Measurements from ENCODE around the gene PLD1.

Gene PLD1

DNA sequence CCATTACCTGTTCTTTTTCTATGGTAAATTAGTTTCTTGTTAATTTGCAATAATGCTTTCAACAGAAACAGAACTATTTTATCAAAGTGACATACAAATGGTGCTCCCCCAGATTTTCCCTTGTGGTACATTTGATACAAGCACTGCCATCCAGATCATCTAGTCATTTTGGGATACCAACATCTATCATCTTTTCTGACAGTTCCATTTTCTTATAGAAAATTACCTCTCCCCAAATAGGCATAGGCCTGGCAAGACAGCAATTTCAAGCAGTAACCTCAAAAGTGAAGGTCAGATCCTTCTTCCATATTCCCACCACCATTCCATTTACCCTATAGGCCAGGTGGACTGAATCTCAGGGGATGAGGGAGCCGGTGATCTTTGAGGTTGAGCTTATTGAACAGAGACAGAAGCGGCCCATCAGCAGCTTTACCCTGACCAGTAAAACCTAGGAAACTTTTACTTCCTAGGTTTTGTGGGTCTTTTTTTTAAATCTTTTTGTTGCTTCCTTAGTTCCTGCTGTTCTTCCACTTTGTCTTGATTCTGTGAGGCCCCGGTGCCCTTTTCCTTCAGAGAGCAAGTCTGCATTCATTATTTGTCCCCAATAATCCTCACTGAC lies 3.1 kb upstream of the PLD1 start:
- DNase-seq = no peak

DNA sequence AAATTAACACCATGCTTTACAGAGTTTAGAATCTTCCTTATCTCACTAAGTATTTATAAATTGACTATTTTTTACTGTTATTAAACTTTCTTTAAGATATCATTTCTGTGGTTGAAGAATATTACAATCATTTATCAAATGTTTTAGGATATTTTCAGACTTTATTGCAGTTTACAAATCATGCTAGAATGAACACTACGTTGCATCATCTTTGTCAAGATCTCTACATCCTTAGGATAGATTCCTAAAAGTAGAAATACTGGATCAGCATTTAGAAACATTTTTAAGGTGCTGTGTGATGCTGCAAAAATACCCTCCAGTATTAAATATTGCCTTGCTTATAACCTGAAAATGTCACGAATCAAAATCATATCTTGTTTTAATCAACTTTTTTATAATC lies 2.5 kb upstream of the PLD1 start:
- no peak for DNase-seq

DNA sequence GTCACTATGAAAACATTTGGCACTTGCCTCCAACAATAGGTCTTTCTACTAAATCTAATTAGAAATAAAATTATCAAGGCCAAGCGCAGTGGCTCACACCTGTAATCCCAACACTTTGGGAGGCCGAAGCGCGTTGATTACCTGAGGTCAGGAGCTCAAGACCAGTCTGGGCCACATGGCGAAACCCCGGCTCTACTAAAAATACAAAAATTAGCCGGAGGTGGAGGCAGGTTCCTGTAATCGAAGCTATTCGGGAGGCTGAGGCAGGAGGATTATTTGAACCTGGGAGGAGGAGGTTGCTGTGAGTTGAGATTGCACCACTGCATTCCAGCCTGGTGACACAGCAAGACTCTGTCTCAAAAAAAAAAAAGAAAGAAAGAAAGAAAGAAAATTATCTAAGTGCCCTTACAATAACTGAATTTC lies 1.6 kb upstream of the PLD1 start:
- no peak for DNase-seq

DNA sequence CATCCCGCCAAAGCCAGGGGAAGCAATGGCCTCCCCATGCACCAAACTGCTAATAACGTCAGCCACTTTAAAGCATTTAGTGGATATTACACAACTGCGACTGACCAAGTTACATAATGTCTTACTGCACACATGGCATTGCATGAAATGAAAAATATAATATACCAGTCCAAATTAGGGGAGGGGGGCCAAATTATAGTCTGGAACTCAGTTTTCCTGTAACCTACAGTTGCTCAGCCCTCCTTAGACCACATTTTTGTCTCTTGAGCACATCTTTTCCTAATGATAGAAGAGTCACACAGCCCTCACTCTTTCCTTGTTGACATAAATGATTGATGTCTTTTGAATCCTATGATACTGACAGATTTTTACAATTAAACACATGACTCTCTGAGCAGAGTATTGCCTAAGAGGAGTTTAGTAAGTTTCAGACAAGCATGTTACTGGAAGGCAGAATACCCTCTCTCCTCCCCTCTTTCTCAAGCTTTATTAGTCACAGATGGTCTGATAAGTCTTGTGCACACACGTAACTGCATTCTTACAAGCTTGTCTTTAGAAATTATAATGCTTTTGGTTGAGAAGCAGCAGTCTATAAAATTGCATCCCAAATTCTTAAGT lies 1.1 kb upstream of the PLD1 start:
- no peak for DNase-seq

DNA sequence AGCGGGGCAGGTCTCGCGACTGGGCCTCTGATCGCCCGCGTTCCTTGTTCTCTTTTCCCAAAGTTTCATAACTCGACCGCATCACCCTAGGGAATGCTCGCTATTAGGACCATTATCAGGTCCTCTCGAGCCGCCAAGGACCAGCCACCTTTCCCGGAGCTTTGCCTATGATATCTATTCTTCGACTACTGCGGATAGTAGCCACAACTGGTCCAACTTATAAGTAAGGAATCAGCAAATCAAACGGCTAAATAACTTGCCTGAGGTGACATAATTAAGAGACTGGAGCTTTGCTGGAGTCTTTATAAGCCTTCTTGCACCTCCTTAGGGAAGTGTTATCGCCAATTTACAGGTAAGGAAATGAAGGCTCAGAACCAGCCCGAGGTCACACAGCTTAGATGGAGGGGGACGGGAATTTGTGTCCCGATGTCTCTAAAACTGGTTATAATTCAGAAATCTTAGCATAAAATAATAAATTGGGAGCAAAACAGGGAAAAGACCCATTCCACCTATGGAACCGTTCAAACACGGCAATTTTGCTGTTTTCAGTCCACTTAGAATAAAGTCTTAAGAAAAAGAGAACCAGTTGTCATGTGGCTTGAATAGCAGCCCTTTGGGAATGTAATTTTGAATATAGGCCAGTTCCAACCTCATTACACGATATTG lies 479 bp upstream of the PLD1 start:
- no peak for DNase-seq

DNA sequence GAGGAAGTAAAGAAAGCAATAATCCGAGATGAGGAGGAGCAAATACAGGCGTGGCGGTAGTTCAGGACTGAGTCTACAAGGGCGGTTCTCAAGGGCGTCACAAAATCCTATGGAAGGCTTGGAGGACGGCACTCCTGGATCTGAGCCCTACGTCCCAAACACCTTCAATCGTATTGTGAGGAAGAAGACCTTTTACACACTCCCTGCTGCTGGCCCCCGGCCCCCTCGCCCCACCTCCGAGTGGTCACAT lies 747 bp downstream of the PLD1 start:
- no peak for DNase-seq

DNA sequence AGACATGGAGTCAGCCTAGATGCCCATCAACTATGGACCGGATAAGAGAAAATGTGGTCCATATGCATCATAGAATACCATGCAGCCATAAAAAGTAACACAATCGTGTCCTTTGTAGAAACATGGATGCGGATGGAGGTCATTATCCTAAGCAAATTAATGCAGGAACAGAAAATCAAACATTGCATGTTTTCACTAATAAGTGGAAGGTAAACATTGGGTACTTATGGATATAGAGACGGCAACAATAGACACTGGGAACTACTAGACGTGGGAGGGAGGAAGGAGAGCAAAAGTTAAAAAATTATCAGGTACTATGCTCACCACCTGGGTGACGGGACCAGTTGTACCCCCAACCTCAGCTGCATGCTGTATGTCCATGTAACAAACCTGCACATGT lies 2.5 kb downstream of the PLD1 start:
- peak; percentile 24 for DNase-seq

DNA sequence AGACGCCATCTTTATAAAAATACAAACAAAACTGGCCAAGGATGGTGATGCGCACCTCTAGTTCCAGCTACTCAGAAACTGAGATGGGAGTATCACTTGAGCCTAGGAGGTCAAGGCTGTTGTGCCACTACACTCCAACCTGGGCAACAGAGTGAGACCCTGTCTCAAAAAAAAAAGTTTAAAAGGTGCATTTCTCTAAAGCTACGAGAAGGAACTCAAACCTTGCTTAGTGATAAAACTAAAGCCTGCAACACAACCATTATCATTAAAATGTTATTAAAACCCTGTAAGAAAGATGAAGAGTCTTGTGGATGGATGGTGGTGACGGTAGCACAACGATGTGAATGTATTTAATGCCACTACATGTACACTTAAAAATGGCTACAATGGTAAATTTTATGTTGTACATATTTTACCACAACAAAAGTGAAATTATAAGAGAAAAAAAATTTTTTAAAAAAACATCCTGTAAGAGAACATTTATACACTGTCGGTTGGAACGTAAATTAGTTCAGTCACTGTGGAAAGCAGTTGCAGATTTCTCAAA lies 3.1 kb downstream of the PLD1 start:
- DNase-seq = no peak

DNA sequence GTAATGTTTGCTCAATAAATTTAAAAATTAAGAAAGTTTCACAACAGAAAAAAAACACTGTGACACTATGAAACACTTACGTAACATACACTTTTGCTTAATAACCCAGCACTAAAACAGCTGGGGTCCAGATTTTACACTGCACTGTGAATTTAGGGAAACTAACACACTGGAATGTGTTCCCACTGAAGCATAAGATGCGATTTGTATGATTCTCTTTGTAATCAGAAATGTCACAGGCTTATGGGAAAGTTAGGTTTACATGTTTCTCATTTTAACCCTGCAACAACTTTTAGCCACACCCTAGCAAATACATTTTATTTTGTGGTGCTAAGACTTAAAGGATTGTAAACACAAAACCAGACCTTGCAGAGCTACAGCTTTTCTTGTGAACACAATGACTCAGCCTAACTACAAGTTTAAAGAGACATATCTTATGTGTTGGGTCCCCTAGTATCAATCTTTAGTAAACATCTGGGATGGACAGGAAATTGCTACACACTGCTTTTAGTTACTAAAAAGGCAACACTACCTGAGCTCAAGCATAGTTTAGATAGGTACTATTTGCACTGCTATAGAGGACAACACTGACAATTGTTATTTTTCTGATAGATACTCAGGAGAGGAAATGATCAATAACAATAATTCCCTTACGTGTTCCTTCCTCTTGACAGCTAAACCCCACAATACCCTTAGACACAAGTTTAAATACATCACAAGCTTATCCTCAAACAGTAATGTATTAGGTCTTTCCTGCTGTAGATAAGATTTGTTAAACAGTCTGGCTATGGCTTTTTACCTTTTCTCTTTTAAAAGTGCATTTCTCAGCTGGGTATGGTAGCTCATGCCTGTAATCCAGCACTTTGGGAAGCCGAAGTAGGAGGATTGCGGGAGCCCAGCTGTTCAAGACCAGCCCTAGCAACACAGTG lies 3.8 kb downstream of the PLD1 start:
- no peak for DNase-seq

DNA sequence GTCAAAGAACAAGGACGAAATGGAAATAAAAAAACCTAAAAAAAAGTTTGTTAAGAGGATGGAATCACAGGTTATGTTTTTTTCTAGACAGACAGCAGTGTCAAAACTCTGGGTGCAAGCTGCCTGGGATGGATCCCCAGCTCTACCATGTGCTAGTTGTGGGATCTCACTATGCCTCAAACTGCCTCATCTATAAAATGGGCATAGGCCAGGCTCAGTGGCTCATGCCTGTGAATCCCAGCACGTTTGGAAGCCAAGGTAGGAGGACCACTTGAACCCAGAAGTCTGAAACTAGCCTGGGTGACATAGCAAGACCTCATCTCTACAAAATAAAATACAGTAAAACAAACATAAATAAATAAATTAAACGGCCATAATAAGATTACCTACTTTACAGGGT lies 4.6 kb downstream of the PLD1 start:
- no peak for DNase-seq

DNA sequence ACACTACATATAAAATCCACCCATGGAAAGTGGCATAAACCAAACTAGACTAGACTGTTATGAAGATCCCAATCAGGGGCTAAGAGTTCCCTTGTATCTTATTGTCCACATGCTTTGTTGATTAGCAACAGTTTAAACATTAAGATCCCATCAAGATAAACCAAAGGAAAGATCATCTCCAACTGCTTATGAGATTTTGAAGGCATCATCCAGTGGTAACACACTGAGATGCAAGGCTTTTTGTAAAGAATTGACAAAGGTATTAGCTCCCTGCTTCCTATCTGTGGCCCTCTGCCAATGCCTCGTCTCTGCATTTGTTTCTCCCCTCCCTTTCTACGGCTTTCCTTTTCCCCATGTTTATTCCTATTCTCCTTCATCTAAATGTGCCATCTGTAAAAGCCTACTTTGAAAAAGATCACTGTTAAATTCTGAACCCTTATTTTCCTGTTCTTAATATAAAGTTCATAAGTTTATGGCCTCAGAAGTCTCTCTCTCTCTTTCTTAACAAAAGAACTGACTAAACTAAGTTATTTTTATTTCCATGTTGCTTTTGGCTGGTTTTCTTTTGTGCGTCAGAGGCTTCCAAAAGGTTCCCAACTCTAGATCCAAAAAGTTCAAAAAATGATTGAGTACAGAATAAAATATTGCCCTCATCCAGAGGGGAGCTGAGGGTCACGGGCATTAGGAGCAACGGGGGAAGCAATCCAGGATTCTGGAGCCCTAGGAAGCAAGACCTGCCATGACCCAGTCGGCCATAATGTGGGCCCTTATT lies 5.5 kb downstream of the PLD1 start:
- DNase-seq = no peak

DNA sequence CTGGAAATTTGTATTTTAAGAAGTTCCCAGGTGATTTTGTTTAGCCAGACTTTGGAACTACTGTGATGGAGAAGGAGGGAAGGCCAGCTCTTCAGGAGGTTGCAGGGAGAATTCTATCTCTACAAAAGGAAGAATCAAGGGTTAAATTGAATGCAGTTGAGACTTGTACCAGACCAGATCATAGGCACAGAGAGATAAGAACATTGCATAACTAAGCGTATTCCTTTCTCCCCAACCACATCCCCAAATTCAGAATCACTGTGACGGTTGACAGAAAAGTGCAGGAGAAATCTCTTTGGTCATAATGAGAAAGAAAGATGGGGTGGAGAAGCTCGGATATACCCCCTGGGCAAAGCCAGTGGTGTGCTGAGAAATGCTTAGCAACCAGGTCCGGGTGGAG lies 7.2 kb downstream of the PLD1 start:
- DNase-seq = no peak

DNA sequence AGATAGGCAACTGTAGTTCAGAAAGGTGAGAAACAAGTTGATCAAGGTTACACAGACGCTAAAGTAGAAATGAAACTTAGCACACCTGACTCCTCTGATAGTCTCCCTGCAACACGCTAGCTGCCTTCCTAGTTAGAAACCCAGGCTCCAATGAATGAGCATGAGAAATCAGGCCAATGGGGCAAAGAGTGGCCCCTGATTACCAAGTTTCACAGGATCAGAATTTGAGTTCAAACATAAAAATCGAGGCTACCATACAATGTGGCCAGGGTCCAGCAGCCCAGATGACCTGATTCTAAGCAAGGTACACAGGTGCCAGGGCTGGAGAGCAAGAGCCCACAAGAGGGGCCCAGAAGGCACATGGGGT lies 7.7 kb downstream of the PLD1 start:
- no peak for DNase-seq

DNA sequence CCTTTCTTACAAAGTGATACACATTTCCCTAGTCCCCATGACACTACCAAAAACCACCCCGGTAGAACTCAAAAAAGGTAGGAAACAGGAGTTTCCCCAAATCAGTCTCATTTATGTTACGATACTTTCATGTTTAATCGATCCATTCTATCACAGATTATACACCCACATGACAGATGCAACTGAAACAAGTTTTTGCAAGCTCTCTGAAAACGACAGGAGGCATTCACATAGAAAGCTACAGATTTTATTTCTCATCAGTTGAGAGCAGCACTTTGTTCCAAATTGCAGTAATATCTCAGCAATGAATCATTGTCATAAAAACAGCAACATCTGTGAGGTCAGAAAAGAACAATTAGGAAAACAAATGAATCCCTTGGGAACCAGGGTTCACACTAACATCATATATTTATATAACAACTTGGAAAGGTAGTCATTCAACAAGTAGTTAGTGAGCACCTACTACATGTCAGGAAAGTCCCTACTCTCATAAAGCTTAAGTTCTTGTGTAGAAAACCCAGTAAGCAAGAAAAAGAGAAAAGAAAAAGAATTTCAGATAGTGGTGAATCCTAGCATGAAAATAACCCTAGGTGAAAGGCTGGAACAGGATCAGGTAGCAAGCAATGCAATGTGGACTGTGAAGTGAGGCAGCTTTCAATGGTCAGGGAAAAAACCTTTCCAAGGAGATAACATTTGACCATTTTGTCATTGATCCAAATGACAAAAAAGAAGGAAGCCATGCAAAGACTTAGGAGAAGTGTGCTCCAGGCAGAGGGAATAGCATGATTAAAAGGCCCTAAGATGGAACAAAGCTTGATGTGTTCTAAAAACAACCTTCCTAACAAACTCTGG lies 8.3 kb downstream of the PLD1 start:
- no peak for DNase-seq

DNA sequence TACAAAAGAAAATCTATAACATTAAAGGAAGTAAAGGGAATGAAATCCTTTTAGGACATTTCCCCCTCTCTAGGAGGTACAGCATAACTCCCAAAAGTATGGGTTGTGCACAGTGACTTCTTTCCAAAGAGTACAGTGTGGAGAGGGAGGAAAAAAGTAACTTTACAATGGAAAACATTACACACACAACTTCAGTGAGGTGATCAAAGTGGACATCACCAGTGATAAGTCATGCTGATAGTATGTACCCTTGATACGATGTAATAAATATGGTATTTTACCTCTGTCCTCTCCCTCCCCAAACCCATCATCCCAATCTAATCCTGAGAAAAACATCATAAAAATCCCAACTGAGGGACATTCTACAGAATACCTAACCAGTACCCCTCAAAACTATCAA lies 10.8 kb downstream of the PLD1 start:
- DNase-seq = no peak

DNA sequence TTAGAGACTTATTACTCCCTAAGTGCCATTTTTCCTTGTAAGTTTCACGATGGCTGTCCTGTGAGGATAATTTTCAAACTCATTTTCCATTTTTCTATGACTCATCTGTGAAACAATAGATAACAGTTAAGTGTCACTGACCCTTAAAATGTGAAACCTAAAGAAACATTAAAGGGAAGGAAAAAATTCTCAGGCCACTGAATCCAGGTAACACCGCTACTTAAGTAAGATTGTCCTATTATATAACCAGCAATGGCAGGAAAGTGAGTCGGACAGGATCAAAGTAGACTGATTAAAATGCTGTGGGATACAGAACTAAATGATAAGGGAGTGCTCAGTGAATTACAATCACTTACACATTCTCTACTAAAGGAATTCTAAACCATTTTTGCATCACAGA lies 12.4 kb downstream of the PLD1 start:
- DNase-seq = no peak

DNA sequence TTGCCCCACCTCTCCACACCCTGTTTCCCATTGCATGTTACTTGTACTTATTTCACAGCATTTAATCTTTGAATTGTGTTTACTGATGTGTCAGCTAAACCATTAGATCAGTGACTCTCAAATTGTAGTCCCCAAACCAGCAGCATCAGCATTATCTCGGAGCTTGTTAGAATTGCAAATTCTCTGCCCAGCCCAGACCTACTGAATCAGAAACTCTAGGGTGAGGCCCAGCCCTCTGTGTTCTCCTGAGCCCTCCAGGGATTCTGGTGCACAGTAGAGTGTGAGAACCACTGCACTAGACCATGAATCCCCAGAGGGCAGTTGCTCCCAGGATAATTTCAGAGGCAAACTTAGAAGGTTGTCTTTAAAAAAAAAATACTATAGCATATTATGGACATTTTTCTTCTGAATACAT lies 13.0 kb downstream of the PLD1 start:
- no peak for DNase-seq

DNA sequence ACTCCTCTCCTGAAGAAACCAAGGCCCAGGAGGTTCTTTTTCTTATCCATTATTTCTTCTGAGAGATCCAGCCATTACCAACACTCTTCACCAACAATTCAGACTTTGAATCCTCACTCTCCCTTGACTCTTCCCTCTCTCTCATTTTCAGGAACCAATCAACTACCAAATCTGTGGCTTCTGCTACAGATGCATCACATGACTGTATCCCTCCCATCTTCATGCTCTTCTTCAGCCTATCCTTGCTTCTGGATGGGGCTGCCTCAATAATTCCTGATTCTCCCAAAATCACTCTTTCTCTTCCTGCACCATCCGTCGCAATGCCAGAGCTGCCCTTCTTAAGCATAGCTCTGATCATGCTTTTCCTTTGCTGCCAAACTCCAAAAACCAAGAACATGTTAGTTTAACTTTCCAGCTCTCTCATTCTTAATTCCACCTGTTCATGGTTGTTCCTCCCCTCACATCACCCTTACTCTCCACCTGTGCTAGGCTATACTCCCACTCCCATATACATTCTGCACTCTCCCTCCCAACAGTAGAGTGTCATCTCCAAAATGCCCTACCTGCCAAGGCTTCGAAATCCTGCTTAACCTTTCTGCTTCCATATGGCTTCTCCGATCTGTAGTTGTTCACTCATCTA lies 13.5 kb downstream of the PLD1 start:
- no peak for DNase-seq

DNA sequence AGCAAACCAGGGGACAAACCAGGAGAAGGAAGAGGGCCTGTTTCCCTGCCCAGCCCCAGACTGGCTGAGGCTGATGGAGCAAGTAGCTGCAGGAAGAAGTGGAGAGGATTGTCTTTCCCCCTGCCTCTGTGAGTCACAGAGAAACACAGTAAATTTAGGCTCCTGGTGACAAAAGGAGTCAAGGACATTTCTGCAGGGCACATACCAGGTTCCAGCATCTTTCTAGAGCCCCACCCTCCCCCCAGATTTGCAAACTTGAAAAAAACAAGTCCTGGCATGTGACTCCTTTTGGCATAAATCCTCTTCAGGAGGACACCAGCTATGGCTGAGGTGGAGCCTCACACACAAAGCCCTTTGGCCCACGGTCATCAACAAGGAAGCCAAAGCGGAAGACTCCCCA lies 17.8 kb downstream of the PLD1 start:
- DNase-seq = no peak

DNA sequence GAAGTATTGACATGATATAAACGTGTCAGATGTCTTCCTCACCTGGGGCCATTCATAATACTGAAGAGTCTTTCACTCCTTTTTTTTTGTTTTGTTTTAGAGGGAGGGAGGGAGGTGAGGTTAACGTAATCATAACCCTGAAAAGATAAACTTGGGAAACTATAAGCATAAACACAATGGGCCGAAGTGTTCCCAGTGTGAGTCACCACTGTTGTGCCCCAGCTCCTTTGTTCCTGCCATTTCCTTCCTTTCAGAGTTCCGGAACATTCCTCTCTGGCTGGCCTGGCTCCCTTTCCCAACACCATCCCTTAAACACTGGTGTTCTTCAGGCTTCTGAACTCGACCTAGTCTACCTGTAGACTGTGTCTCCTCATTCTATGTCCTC lies 18.6 kb downstream of the PLD1 start:
- no peak for DNase-seq

DNA sequence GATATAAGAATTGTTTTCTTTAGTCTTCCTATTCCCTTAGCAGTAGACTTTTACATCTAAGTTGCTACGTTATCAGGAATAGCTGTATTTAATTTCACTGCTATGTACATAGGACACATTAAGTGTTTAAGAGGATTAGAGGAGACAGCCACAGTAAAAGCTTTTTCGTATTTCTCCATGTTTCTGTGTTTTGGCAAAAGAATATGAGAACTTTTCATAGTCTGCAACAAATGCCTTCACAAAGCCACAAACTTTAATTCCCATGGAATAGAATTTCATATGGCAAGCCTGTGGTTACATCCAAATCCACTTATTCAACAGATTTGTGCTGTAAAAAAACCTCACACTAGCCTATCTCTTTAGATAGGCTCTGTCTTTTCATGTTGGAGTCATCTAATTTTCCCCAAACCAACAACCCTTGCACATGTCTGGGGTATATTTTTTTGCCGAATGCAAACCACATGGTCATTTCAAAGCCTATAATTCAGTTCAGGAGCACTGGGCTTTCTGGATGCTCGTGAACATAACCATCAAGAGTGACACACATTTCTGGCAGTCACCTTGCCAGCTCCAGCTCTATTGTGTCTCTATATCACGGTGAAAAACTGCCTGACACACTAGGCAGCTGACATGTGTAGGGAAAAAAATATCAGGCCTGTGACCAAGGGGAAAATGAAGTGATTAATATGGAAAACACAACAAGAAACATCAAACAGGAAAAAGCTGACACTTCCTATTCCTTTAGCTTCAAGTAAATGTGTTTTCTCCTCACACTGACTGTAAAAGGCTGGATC lies 19.2 kb downstream of the PLD1 start:
- no peak for DNase-seq
